ENCODE results near the gene DCP2.

Gene DCP2

DNA sequence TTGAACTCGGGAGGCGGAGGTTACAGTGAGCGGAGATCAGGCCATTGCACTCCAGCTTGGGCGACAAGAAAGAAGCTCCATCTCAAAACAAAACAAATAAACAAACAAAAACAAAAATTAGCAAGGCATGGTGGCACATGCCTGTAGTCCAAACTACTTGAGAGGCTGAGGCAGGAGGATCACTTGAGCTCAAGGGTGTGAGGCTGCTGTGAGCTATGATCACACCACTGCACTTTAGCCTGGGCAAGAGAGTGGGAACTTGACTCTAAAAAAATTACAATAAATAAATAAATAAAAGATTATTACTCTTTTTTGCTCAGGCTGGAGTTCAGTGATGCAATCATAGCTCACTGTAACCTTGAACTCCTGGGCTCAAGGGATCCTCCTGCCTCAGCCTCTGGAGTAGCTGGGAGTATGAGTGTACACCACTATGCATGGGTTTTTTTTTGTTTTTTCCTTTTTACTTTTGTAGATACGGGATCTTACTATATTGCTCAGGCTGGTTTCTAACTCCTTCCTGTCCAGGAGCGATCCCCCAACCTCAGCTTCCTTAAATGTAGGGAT lies 9.0 kb upstream of the DCP2 start:
- DNase-seq (ENCODE audit: low spot score), result no peak

DNA sequence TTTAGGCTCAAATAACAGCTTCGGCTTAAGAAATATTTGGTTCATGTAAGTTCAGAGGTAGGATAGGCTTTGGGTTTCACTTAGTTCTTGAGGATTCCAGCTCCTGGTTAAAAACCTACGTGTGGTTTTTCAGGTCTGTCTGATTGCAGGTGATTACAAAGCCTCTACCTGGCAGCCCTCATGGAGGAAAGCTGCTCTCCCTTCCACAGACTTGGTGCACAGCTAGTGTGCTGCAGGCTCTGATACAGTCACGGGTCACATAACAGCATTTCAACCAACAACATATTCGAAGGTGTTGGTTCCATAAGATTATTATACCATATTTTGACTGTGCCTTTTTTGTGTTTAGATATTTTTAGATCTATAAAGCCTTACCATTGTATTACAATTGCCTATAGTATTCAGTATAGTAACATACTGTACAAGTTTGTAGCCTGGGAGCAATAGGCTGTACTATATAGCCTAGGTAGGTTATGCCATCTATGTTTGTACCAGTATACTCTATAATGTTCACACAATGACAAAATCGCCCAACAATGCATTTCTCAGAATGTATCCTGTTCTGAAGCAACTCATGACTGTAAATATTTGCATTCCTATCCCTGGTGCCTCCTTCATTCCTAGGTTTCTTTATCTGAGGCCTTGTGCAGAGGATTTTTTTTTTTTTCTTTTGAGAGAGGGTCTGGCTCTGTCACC lies 8.0 kb upstream of the DCP2 start:
- no peak for DNase-seq (ENCODE audit: low spot score)

GRCh38 chr5:112971276-112971675 lies 5.3 kb upstream of the DCP2 start:
- DNase-seq (ENCODE audit: low spot score), result no peak

GRCh38 chr5:112973036-112973435 lies 3.6 kb upstream of the DCP2 start:
- no peak for DNase-seq (ENCODE audit: low spot score)

GRCh38 chr5:112973904-112974303 lies 2.7 kb upstream of the DCP2 start:
- no peak for DNase-seq (ENCODE audit: low spot score)

GRCh38 chr5:112974901-112975300 lies 1.7 kb upstream of the DCP2 start:
- no peak for DNase-seq (ENCODE audit: low spot score)

DNA sequence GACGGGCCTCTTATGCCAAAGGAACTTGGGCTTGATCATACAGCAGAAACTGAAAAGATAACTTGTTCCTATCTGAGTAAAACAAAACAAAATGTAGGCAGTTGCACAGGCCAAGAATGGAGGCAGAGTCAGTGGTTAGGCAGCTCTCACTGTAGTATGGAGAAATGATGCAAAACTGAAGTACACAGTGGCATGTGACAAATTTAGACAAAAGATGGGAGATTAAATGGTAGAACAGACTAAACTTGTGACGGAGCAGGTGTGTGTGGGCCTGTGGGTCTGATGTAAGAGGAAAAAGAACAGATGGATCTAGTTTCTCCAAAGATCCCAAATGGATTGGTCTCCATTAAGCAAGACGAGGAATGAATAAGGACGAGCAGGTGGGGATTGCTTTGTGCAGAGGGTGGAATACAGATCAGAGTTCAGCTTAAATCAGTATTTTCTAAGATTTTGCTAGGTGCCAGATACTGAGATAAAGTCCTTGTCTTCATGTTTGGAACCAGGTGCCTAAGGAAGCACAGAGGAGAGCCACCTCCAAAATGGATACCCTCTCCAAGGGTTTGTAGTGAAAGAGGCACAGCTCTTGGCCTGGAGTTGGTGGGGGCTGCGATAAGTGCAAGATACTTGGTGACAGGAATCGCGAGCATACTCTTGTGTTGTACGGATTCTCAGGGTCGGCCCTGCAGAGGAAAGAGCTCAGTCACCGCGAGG lies 722 bp upstream of the DCP2 start:
- DNase-seq (ENCODE audit: low spot score), result no peak

GRCh38 chr5:112977440-112977861 lies 853 bp downstream of the DCP2 start:
- no peak for DNase-seq (ENCODE audit: low spot score)

GRCh38 chr5:112978836-112979235 lies 2.2 kb downstream of the DCP2 start:
- DNase-seq (ENCODE audit: low spot score), result no peak

GRCh38 chr5:112979723-112980122 lies 3.1 kb downstream of the DCP2 start:
- DNase-seq (ENCODE audit: low spot score), result no peak

DNA sequence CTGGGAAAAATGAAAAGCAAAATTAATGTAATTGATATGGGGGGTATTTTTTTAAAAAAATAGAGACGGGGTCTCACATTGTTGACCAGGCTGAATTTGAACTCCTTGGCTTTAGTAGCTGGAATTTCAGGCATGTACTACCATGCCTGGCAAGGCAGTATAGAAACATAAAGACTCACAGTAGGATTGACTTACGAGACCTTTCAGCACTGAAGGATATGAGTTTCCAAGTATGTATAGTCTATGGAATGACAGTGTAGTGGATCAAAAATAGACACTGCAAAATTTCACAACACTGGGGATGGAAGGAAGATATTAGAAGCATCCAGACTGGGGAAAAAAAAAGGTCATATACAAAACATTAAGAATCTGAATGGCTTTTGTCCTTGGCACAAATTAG lies 6.8 kb downstream of the DCP2 start:
- DNase-seq (ENCODE audit: low spot score), result no peak

DNA sequence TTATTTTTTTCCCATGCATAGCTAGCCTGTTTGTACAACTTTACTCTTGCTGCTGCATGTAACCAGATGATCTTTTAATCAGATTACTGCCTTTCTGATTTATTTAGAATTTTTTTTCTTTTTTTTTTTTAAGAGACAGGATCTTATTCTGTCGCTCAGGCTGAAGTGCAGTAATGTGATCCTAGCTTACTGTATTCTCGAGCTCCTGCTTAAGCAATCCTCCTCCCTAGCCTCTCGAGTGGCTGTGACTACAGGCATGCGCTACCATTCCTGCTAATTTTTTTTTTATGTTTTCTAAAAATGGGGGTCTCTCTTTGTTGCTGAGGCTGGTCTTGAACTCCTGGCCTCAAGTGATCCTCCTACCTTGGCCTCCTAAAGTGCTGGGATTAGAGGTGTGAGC lies 9.6 kb downstream of the DCP2 start:
- DNase-seq (ENCODE audit: low spot score), result no peak

DNA sequence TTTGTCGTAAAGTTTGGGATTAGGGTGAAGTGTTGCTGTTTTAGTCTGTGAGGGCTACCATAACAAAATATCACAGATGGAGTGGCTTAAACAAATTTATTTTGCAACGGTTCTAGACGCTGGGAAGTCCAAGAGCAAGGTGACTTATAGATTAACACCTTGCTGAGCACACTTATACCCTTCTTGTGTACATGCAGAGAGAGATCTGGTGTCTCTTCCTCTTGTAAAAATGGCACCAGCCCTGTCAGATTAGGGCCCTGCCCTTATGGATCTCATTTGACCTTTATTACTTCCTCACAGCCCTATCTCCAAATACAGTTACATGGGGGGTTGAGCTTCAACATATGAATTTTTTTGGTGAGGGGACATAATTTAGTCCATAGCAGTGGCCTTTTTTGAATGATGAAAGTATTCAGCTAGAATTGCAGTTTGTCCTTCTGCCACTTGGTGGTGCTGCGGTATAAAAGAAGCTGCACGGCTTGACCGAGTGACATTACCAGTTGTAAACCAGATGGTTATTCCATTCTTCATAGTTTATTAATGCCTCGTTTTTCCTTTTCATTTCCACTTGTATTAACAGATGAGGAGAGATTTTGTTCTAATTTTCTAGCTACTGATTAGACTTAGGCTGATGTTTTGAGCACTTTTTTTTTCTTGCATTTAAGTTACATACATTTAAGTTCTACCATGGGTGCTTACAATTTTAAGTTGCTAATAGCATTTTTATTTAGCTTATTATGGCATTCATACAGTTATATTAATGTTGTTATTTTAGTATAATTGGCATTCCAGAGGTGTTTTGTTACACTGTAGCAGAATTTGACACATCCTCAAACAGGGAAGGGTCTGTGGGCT lies 19.4 kb downstream of the DCP2 start:
- peak; percentile 78 for DNase-seq (ENCODE audit: low spot score)

- no peak for DNase-seq (ENCODE audit: low spot score)
Measured at GRCh38 chr5:112996830-112997374, 20.3 kb downstream of the DCP2 start.

DNA sequence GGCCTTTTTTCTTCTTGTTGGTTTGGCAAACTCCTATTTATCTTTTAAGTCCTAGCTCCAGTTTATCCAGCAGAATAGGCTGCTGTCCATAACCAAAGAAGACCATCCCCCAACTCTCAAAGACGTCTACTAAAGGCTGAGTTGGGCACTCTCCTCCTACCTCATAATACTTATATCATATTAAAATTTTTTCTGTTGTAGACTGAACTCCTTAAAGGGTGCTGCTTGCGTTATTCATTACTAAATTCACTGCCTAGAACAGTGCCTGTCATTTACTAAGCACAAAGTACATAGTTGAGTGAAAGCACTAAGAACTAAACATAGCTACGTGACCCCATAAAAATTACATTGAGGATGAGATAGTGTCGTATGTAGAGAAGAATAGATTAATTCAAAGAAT lies 21.7 kb downstream of the DCP2 start:
- no peak for DNase-seq (ENCODE audit: low spot score)

DNA sequence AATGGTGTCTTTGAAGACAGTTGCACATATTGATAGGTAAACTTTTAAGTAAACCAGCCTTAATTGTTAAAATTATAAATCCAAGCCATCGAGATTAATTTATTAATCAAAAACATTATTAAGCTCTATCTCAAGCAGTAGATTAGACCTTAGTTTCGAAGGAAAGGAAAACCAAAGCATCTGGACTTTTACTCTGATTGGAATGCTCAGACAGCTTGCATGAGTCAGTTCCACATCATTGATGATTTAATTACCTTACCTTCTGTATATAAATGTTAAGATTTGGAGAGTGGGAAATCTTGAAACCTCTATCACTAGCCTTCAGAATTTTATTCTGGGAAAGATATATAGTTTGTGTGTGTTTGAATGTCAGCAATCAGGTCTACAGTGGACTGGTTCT lies 23.9 kb downstream of the DCP2 start:
- no peak for DNase-seq (ENCODE audit: low spot score)

- DNase-seq (ENCODE audit: low spot score), result no peak
Measured at GRCh38 chr5:113002423-113002822, 25.8 kb downstream of the DCP2 start.

GRCh38 chr5:113003763-113004162 lies 27.2 kb downstream of the DCP2 start:
- no peak for DNase-seq (ENCODE audit: low spot score)

DNA sequence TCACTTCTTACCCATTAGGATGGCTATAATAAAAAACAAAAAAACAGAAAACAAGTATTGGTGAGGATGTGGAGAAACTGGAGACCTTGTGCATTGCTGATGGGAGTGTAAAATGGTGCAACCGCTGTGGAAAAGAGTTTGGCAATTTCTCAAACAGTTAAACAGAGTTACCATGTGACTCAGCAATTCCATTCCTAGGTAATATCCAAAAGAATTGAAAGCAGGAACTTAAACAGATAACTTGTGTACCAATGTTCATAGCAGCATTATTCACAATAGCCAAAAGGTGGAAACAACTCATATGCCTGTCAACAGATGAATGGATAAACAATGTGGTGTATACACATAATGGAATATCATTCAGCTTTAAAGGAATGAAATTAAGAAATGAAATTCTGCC lies 28.9 kb downstream of the DCP2 start:
- no peak for DNase-seq (ENCODE audit: low spot score)

DNA sequence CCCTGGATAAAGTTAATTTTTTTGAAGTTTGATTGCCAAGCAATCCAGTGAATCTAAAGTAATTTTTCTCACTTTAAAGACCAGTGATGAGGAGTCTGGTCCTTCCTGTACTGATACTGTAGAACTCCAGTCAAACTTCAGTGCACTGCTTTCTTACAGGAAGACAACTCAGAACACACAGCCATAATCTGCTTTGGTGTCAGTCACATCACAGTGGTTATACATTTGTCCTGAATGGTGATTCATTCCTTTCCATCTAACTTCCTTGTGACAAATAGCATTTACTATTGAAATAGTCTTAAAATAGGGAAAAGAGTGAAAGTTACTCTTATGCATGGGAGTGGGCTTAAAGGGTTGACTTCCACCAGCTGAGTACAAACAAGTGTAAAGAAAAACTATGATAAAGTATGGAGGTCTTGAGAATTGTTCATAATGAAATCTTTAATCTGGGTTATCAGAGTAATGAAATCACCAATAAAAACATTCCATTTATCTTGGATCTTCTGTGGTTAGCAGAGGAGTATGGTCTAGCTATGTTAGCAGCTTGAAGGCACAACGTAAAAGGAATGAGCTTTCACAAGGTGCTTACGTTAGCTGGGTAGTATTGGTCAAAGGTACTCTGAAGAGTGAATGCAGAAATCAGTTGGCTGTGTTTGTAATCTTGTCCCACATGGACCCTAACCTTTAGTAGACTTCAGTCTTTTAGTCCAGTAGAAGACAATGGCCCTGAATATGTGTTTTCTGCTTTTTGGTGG lies 41.5 kb downstream of the DCP2 start:
- DNase-seq (ENCODE audit: low spot score), result no peak

DNA sequence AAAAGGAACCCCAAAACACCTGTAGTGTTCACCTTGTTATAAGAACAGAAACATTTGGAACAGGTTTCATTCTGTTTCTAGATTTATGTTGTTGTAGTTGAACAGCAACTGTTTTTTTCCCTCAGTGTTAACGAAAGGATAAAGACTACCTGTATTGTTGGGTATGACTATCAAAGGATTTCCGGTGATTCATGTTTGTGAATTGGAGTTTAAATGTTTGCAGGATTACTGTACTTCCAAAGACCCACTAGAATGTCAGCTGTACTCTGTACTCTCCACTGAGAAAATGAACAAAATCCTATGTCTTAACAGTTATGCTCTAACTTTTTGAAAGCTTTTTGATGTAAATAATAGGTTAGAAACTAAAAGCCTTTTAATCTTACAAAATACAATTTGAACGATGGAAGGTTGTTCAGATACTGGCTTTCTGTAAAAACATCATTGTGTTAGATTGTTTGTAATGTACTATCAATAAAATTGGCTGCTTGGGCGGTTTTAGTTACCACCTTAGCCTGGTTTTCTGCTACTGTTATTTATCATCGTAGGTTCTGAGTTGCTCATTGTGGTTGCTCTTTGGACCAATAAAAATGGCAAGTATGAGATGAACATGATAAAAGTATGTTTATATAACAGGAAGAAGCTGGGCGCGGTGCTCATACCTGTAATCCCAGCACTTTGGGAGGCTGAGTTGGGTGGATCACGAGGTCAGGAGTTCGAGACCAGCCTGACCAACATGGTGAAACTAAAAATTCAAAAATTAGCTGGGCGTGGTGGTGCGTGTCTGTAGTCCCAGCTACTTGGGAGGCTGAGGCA lies 44.1 kb downstream of the DCP2 start:
- peak; percentile 34 for DNase-seq (ENCODE audit: low spot score)

Data from AG08395 (cell line).